ES-I3 (cell line): Measurements from ENCODE around the gene RNGTT.

Source experiments
- H3K36me3 ChIP-seq: 2 replicates; pipeline ENCODE4 v1.6.1; 2013; ENCODE audit warnings: mild to moderate bottlenecking, low read length, control low read depth, moderate library complexity; ENCODE audit not compliant: insufficient read depth
- H3K4me1 ChIP-seq: 2 replicates; pipeline ENCODE4 v1.6.1; 2013; ENCODE audit warnings: mild to moderate bottlenecking, control low read depth, low read length; ENCODE audit not compliant: insufficient read depth
- H3K9ac ChIP-seq: 2 replicates; pipeline ENCODE4 v1.6.1; 2013; ENCODE audit warnings: low read depth, mild to moderate bottlenecking, low read length, moderate library complexity
- H3K9me3 ChIP-seq: 2 replicates; pipeline ENCODE4 v1.6.1; 2013; ENCODE audit warnings: mild to moderate bottlenecking, low read length, moderate library complexity; ENCODE audit not compliant: control insufficient read depth, insufficient read depth

The RNGTT gene

DNA sequence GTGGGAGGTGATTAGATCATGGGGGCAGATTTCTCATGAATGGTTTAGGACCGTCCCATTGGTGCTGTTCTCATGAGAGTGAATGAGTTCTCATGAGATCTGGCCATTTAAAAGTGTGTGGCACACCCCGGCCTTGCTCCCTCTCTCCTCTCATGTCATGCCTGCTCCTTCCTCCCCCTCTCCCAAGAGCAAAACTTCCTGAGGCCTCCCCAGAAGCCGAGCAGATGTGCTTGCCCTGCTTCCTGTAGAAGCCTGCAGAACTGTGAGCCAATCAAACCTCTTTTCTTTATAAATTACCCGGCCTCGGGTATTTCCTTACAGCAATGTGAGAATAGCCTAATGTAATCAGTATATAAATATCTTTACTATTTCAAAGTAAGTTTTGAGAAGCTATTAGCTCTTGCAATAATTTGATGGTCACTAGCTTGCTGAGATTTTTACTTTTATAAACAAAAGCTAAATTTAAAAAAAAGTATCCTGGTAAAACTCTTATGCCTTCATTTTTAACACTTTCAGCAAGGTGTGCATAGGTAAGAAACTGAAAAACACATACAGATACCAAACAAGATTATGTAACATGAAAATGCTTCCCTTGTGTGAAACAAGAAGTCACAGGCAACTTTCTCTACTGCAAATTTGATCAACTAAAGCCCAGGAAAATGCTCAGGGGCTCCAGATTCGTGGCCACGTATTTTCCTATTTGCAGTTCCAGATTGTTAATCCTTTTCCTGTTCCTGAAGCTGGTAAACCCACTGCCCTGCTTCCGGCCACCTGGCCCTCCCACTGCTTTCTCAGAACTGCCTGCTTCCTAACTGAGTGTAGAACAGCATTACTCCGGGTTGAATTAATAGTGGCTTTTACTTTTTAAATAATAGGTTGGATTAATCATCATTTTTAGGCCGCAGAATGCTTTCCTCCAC, 402.1 kb downstream of the RNGTT start:
- Histone ChIP-seq H3K9me3 (no peaks in the 10 kb centered on the region), H3K36me3 (no peaks in the 10 kb centered on the region), H3K9ac (no peak overlapping the region), H3K4me1 (no peaks in the 10 kb centered on the region)
